Stimulated activated CD8-positive, alpha-beta memory T cell treated with anti-CD3 and anti-CD28 coated beads, Interleukin-12 subunit alpha, Interleukin-12 subunit beta, amount 100 ng/mL, for 1 hour (primary cell): ENCODE measurements around the gene NIPSNAP2.
"Not testable (repeated sequence)": the region's sequence is repeated elsewhere in the genome, so short reads cannot be mapped to it uniquely, and the experiment has no call there.

Experiments used
- DNase-seq: peaks from one replicate; pipeline ENCODE4 v3.0.0-alpha.2; 2020; ENCODE audit warnings: low read depth

Gene NIPSNAP2

GRCh38 chr7:55975988-55976633 is 11.7 kb downstream of the NIPSNAP2 start:
- no peak for DNase-seq

DNA sequence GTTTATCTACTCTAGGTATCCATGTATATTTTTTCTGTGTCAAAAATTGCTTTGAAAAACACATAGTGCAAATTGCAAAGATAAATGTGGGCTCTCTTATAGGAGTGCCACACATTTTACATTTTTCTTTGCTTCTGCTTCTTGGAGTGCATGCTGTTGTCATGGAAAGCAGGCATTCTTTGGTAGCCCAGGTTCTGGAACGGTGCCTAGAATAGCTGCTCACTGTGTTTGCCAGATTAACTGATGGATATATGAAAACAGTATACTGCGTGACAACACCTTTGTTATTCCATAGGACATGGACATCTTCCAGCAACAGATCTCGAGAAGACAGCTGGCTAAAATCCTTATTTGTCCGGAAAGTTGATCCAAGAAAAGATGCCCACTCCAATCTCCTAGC is 13.4 kb downstream of the NIPSNAP2 start:
- DNase-seq: no peak

DNA sequence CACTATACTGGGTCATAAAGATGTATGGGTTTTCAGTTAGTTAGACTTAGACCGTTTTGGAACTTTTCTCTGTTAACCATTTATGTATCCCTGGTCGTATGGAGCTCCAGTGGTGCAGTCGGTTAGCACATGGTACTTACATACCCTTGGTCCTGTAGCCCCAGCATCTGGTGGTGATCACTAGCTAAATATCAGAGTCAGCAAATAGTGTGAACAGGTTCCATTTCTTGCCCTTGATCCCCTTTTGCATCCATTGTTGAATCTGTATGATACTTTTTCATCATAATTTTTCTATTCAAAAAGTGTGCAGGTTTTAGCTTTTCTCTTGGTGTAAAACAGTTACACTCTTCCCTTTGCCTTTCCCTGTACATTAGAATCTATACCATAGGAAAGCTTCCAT is 15.9 kb downstream of the NIPSNAP2 start:
- no peak for DNase-seq

DNA sequence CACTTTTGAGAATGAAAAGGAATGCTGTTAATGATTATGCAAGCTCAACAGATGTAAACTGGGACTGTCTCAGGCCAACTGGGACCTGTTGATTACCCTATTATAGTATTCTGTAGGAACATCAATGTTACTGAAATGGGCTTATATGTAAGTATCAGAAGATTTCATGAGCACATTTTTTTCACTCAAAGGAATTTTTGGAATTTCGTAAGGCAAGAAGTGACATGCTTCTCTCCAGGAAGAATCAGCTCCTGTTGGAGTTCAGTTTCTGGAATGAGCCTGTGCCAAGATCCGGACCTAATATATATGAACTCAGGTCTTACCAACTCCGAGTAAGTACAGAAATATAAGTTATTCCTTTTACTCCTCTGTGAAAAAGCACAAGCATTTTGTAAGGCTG is 19.2 kb downstream of the NIPSNAP2 start:
- no peak for DNase-seq

- DNase-seq: no peak
Measured at GRCh38 chr7:55992346-55992745, 28.0 kb downstream of the NIPSNAP2 start.

GRCh38 chr7:55996856-55997500 is 32.6 kb downstream of the NIPSNAP2 start:
- DNase-seq: no peak

DNA sequence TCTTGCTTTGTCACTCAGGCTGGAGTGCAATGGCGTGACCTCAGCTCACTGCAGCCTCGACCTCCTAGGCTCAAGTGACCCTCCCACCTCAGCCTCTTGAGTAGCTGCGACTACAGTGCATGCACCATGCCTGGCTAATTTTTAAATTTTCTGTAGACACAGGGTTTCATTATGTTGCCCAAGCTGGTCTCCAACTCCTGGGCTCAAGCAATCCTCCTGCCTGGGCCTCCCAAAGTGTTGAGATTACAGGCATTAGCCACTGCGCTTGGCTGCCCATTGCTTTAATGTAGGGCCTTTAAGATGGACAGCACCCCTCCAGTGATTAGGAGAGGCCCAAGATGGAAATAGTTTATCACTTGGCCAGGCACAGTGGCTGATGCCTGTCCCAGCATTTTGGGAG is 39.4 kb downstream of the NIPSNAP2 start:
- DNase-seq: no peak

GRCh38 chr7:56007167-56007652 is 42.8 kb downstream of the NIPSNAP2 start:
- no peak for DNase-seq

DNA sequence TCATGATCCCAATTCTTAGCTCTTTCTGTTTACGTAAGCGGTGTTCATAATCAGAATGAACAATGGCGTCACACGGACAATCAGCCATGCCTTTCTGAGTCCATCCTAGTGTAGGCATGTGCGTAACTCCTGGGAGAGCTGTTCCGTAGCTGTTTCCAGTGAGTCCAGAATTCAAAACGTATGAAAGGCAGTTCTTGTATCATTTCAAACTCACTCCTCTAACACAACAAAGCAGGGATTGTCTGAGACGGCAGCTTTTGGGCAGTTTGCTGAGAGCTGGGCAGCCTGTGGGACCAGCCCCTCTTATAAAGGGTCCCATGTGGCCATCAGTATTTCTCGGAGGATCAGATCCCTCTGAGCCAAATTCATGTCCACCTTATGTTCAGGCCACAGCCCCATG is 43.5 kb downstream of the NIPSNAP2 start:
- no peak for DNase-seq

- DNase-seq: no peak
Measured at GRCh38 chr7:56009695-56010094, 45.3 kb downstream of the NIPSNAP2 start.

- not testable (repeated sequence) for DNase-seq
Measured at GRCh38 chr7:56017015-56017414, 52.6 kb downstream of the NIPSNAP2 start.

DNA sequence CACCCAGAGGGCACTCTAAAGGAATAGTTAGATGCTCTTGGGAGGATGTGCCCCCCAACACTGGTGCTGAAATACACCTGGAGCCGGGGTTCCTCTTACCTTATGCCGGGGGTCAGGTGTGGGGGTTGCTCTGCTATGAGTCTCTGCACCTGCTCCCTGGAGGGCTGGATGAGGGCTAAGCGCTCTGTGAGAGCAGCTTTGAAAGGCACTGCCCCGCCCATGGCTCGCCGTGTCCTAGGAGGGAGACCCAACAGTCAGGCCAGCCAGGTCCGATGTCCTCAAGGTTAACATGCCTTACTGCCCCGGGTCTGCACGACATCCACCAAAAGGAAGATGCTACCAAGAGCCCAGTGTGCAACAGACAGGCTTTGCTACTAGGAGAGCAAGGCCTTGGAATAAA is 55.1 kb downstream of the NIPSNAP2 start:
- no peak for DNase-seq

DNA sequence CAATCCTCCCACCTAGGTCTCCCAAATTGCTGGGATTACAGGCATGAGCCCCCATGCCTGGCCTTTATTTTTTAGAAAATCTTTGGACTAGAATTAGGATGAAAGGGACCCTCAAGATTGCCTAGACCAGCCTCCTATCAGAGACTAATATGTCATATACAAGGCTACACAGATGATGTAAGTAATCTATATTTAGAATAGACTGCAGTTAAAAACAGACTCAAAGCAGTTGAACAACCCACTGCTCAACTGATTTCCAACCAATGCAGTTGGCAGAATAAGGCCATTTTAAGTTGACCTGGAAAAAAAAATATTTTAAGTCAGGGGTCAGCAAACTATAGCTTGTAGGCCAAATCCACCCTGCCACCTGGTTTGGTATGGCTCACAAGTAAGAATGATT is 59.1 kb downstream of the NIPSNAP2 start:
- no peak for DNase-seq

DNA sequence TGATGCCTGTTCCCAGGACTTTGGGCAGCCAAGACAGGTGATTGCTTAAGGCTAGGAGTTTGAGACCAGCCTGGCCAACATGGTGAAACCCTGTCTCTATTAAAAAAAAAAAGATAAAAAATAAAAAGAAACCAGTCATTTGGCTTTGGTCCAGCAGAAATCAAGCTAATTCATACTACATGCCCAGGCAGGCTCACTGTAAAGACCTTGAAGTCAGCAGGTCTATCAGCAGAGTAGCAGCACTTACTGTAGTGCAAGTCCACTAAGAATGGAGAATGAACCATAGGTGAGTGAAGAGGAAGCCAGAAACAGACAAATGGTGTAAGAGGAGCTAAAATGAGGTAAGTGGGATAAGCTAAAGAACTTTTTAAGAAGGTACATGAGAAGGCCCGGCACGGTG is 62.2 kb downstream of the NIPSNAP2 start:
- DNase-seq: no peak

GRCh38 chr7:56028942-56029630 is 64.7 kb downstream of the NIPSNAP2 start:
- DNase-seq: no peak

DNA sequence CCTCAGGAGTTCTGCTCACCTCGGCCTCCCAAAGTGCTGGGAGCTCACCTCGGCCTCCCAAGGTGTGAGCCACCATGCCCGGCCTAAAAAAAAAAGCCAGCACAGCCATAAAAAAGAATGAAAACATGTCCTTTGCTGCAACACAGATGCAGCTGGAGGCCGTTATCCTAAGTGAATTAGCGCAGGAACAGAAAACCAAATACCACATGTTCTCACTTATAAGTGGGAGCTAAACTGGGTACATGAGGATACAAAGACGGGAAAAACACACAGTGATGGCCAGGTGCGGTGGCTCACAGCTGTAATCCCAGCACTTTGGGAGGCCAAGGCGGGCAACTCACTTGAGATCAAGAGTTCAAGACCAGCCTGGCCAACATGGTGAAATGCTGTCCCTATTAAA is 66.0 kb downstream of the NIPSNAP2 start:
- no peak for DNase-seq

DNA sequence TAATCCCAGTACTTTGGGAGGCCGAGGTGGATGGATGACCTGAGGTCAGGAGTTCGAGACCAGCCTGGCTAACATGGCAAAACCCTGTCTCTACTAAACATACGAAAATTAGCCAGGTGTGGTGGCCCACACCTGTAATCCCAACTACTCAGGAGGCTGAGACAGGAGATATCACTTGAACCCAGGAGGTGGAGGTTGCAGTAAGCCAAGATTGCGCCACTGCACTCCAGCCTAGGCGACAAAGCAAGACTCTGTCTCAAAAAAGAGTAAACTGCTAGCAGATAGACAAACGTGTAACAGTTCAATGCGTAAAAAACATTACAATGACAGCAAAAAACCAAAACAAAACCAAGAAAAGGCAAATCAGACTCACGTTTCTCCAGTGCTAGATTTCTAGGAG is 67.2 kb downstream of the NIPSNAP2 start:
- not testable (repeated sequence) for DNase-seq

GRCh38 chr7:56032578-56032977 is 68.2 kb downstream of the NIPSNAP2 start:
- not testable (repeated sequence) for DNase-seq

GRCh38 chr7:56033671-56034432 is 69.5 kb downstream of the NIPSNAP2 start:
- DNase-seq: peak; percentile 47

DNA sequence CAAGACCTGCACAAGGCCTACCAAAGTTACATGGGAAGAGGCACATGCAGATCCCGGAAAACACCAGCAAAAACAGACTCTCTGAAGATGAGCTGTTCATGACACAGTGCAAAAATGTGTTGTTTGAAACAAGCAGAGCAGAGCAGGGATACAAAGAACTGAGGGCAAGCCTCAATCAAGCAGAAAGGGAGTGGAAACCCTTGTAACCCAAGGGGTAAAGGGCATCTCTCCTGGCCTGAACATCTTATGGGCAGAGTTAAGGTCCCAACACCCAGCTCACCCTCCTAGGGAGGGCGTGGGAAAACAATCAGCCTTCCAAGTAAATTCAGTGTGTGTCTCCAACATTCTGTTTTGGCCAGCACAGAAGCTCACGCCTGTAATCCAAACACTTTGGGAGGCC is 76.3 kb downstream of the NIPSNAP2 start:
- DNase-seq: no peak

DNA sequence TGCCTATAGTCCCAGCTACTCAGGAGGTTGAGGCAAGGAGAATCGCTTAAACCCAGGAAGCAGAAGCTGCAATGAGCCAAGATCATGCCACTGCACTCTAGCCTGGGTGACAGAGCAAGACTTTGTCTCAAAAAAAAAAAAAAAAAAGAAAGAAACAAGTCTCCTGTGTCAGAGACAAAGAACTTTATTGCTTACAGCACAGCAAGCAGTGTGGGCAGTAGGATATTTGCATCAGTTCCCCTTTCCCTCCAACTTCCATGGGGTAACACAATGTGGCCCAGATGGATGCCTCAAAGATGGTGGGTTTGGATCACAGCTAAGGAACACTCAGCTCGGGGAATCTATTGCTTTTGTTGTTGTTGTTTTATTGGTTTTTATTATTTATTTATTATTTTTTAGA is 81.4 kb downstream of the NIPSNAP2 start:
- DNase-seq: not testable (repeated sequence)

GRCh38 chr7:56046721-56047445 is 82.5 kb downstream of the NIPSNAP2 start:
- DNase-seq: no peak
